IMR-90 (cell line): ENCODE data around the gene HSF2BP. TPM values are rescaled to one million over a fixed set of nuclear protein-coding genes. Genes with fewer than 3 reads are reported as not detected.

Source experiments
- ATAC-seq: fragments of 200-7000 bp; cut with Tn5 transposase; 2 replicates; pipeline ENCODE4 v1.9.1; 2020; ENCODE audit warnings: low read depth, mild to moderate bottlenecking, moderate library complexity
- BruUV-seq: library from RNA; stranded (reverse); fragments of 400-500 nt; replicated peaks from 2 replicates; lab custom pipeline; 2021; lab: Mats Ljungman, UMichigan
- CTCF ChIA-PET: fragments of 300-600 bp; formaldehyde crosslinking; extraction: SDS; loops from one replicate; lab custom pipeline; 2021; ENCODE audit warnings: antibody characterized with exemption; lab: Yijun Ruan, JAX
- POLR2A ChIA-PET: fragments of 300-600 bp; sonication (Branson Sonifier 250); formaldehyde crosslinking; loops from one replicate; lab custom pipeline; 2022; ENCODE audit warnings: antibody characterized with exemption; ENCODE audit not compliant: unreplicated experiment; lab: Charles Lee
- DNase-seq: peaks from one replicate; pipeline ENCODE4 v3.0.0; 2013
- H2AFZ ChIP-seq: replicated peaks from 2 replicates; pipeline ENCODE3; 2013; ENCODE audit warnings: low read length, mild to moderate bottlenecking; ENCODE audit not compliant: poor library complexity
- H2AK5ac ChIP-seq: 2 replicates; pipeline ENCODE4 v1.6.1; 2013; ENCODE audit warnings: low read depth, low read length, inconsistent platforms
- H2AK9ac ChIP-seq: replicated peaks from 2 replicates; pipeline ENCODE3; 2013; ENCODE audit warnings: mild to moderate bottlenecking, low read depth, low read length, moderate library complexity; ENCODE audit not compliant: poor library complexity
- H2BK120ac ChIP-seq: 2 replicates; pipeline ENCODE4 v1.6.1; 2013; ENCODE audit warnings: low read depth, low read length, inconsistent platforms
- H2BK15ac ChIP-seq: 3 replicates; pipeline ENCODE4 v1.6.1; 2013; ENCODE audit warnings: low read depth, low read length, inconsistent platforms
- H2BK20ac ChIP-seq: 2 replicates; pipeline ENCODE4 v1.6.1; 2013; ENCODE audit warnings: low read depth, mild to moderate bottlenecking, inconsistent platforms, low read length, moderate library complexity
- H2BK5ac ChIP-seq: 2 replicates; pipeline ENCODE4 v1.6.1; 2013; ENCODE audit warnings: mild to moderate bottlenecking, low read depth, low read length, inconsistent platforms; ENCODE audit not compliant: poor library complexity, severe bottlenecking
- H3K14ac ChIP-seq: replicated peaks from 2 replicates; pipeline ENCODE4 v1.6.1; 2013; ENCODE audit warnings: low read depth, low read length, inconsistent platforms
- H3K18ac ChIP-seq: 2 replicates; pipeline ENCODE4 v1.6.1; 2013; ENCODE audit warnings: low read depth, low read length, control low read depth
- H3K23ac ChIP-seq: 2 replicates; pipeline ENCODE4 v1.6.1; 2013; ENCODE audit warnings: low read depth, low read length, inconsistent platforms
- H3K27ac ChIP-seq: 2 replicates; pipeline ENCODE4 v1.5.1; 2013; ENCODE audit warnings: mild to moderate bottlenecking, control low read depth, low read length; ENCODE audit not compliant: insufficient read depth
- H3K27me3 ChIP-seq: 2 replicates; pipeline ENCODE4 v1.6.1; 2013; ENCODE audit warnings: low read length; ENCODE audit not compliant: control insufficient read depth, insufficient read depth
- H3K36me3 ChIP-seq: 2 replicates; pipeline ENCODE4 v1.6.1; 2013; ENCODE audit warnings: low read length, mixed read lengths; ENCODE audit not compliant: control insufficient read depth, insufficient read depth
- H3K4ac ChIP-seq: 2 replicates; pipeline ENCODE4 v1.6.1; 2013; ENCODE audit warnings: low read depth, low read length, inconsistent platforms
- H3K4me1 ChIP-seq: 2 replicates; pipeline ENCODE4 v1.6.1; 2013; ENCODE audit warnings: low read length, mixed read lengths; ENCODE audit not compliant: control insufficient read depth, insufficient read depth
- H3K4me2 ChIP-seq: 2 replicates; pipeline ENCODE4 v1.6.1; 2013; ENCODE audit warnings: low read depth, mild to moderate bottlenecking, control low read depth, low read length, moderate library complexity
- H3K4me3 ChIP-seq: 2 replicates; pipeline ENCODE4 v1.5.1; 2013; ENCODE audit warnings: low read depth, mild to moderate bottlenecking, control low read depth, low read length, moderate library complexity; ENCODE audit not compliant: insufficient read depth
- H3K56ac ChIP-seq: 2 replicates; pipeline ENCODE4 v1.6.1; 2013; ENCODE audit warnings: low read length, inconsistent platforms; ENCODE audit not compliant: insufficient read depth; ENCODE audit errors: extremely low read depth
- H3K79me1 ChIP-seq, 2 experiments: 2 replicates each; pipeline ENCODE4 v1.6.1; 2013; ENCODE audit warnings: low read length in 2 of 2, inconsistent platforms in 1 of 2, low read depth in 1 of 2
- H3K9ac ChIP-seq: 2 replicates; pipeline ENCODE4 v1.6.1; 2013; ENCODE audit warnings: low read depth, low read length, control low read depth
- H3K9me1 ChIP-seq: 2 replicates; pipeline ENCODE4 v1.6.1; 2013; ENCODE audit warnings: low read length, inconsistent platforms; ENCODE audit not compliant: insufficient read depth
- H3K9me3 ChIP-seq: 2 replicates; pipeline ENCODE4 v1.6.1; 2013; ENCODE audit warnings: low read length; ENCODE audit not compliant: control insufficient read depth, insufficient read depth
- H4K20me1 ChIP-seq: 2 replicates; pipeline ENCODE4 v1.6.1; 2013; ENCODE audit warnings: low read length, inconsistent platforms; ENCODE audit not compliant: insufficient read depth
- H4K5ac ChIP-seq: 2 replicates; pipeline ENCODE4 v1.6.1; 2013; ENCODE audit warnings: mild to moderate bottlenecking, low read depth, low read length, control low read depth
- H4K8ac ChIP-seq, 2 experiments: 2 replicates each; pipeline ENCODE4 v1.6.1; 2013; ENCODE audit warnings: low read depth in 2 of 2, low read length in 2 of 2, control low read depth in 1 of 2, inconsistent platforms in 1 of 2
- H4K91ac ChIP-seq: 2 replicates; pipeline ENCODE4 v1.6.1; 2013; ENCODE audit warnings: low read depth, low read length, inconsistent platforms; ENCODE audit not compliant: insufficient read depth
- BHLHE40 ChIP-seq: fragments of 150-350 bp; IDR thresholded peaks from 2 replicates; pipeline ENCODE4 v1.6.1; 2016; ENCODE audit warnings: mild to moderate bottlenecking, low read depth, low read length
- CHD1 ChIP-seq: IDR thresholded peaks from 2 replicates; pipeline ENCODE4 v1.6.1; 2012; ENCODE audit warnings: low read depth, low read length, improper control_type of control experiment
- CTCF ChIP-seq: conservative IDR thresholded peaks from 2 replicates; pipeline ENCODE4 v1.5.1; 2012; ENCODE audit warnings: mild to moderate bottlenecking, low read depth, low read length, improper control_type of control experiment
- FOS ChIP-seq: fragments of 150-350 bp; IDR thresholded peaks from 2 replicates; pipeline ENCODE4 v1.6.1; 2016; ENCODE audit warnings: low read depth, low read length
- MAFK ChIP-seq: IDR thresholded peaks from 2 replicates; pipeline ENCODE4 v1.6.1; 2012; ENCODE audit warnings: low read depth, low read length, improper control_type of control experiment
- NFE2L2 ChIP-seq: fragments of 150-350 bp; IDR thresholded peaks from 2 replicates; pipeline ENCODE4 v1.6.1; 2016; ENCODE audit warnings: low read depth, mild to moderate bottlenecking, low read length
- RAD21 ChIP-seq: IDR thresholded peaks from 2 replicates; pipeline ENCODE4 v1.6.1; 2012; ENCODE audit warnings: low read length, improper control_type of control experiment
- RCOR1 ChIP-seq: IDR thresholded peaks from 2 replicates; pipeline ENCODE4 v1.6.1; 2012; ENCODE audit warnings: mild to moderate bottlenecking, low read length, improper control_type of control experiment; ENCODE audit not compliant: insufficient replicate concordance
- WGBS, 2 experiments: methylation state at CpG; one replicate each; pipeline versions ENCODE4 v1.1.5 to v1.1.7; 2013; ENCODE audit warnings: missing lambda C conversion rate in 2 of 2; ENCODE audit not compliant: insufficient read length in 1 of 2; ENCODE audit errors: extremely low coverage in 2 of 2; 5-methylcytosine and 5-hydroxymethylcytosine counted together
- dilution Hi-C: fragments of 300-500 bp; cut with HindIII; formaldehyde crosslinking; loops from one replicate; pipeline ENCODE4 v1.14.3; 2018; ENCODE audit warnings: low sequenced_read_pairs; ENCODE audit not compliant: unreplicated experiment
- in situ Hi-C: fragments of 300-500 bp; cut with MboI; formaldehyde crosslinking; loops from 3 replicates; pipeline ENCODE4 v1.14.3; 2019; ENCODE audit warnings: low sequenced_read_pairs, inconsistent platforms, mixed read lengths
- intact Hi-C: fragments of 100-400 bp; cut with micrococcal nuclease; formaldehyde crosslinking; loops from 2 replicates; pipeline ENCODE4 v1.10.0; 2022
- polyA plus RNA-seq, 3 experiments: library from polyadenylated mRNA; depleted of rRNA; stranded (reverse); fragments of >200 nt; gene quantifications; 2 replicates each; pipeline ENCODE4 v1.2.3, GENCODE V29; 2012; ENCODE audit warnings: low replicate concordance in 1 of 3
- total RNA-seq: library from RNA; depleted of rRNA; stranded (reverse); fragments of >200 nt; gene quantifications from 2 replicates; pipeline ENCODE4 v1.2.3, GENCODE V29; 2012
- TF ChIP-seq, protein P1 (sequence below): fragments of 150-350 bp; IDR thresholded peaks from 2 replicates; pipeline ENCODE4 v1.6.1; 2016; ENCODE audit warnings: low read depth, mild to moderate bottlenecking, low read length, moderate library complexity, borderline replicate concordance
- TF ChIP-seq, protein P2 (sequence below): fragments of 150-350 bp; IDR thresholded peaks from 2 replicates; pipeline ENCODE4 v1.6.1; 2017; ENCODE audit warnings: mild to moderate bottlenecking, antibody characterized with exemption, low read length, low read depth

The HSF2BP gene
- total and polyA plus RNA-seq, 2 of the 4 experiments (the other 2 are of a cell fraction), result 0.87 to 0.90 TPM

DNA sequence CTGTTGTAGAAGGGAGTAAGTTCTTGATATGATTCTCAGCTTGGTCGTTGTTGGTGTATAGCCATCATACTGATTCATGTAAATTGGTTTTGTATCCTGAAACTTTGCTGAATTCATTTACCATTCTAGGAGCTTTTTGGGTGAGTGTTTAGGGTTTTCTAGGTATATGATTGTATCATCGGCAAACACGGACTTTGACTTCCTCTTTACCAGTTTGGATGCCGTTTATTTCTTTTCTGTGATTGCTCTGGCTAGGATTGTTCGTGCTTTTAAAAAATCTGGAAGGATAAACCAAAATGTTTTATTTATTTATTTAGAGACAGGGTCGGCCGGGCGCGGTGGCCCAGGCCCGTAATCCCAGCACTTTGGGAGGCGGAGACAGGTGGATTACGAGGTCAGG is 20.7 kb upstream of the HSF2BP start:
- no peak overlapping the region for H3K4me2 ChIP-seq
- H2AK9ac ChIP-seq, result no peak overlapping the region
- no peak for TF ChIP-seq RCOR1
- TF ChIP-seq BHLHE40, result no peak
- TF ChIP-seq, protein P1, sequence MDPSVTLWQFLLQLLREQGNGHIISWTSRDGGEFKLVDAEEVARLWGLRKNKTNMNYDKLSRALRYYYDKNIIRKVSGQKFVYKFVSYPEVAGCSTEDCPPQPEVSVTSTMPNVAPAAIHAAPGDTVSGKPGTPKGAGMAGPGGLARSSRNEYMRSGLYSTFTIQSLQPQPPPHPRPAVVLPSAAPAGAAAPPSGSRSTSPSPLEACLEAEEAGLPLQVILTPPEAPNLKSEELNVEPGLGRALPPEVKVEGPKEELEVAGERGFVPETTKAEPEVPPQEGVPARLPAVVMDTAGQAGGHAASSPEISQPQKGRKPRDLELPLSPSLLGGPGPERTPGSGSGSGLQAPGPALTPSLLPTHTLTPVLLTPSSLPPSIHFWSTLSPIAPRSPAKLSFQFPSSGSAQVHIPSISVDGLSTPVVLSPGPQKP, result no peak
- no peak for TF ChIP-seq FOS
- no peak for TF ChIP-seq CTCF
- TF ChIP-seq RAD21, result no peak
- no peak for TF ChIP-seq MAFK
- TF ChIP-seq NFE2L2, result no peak
- TF ChIP-seq, protein P2, sequence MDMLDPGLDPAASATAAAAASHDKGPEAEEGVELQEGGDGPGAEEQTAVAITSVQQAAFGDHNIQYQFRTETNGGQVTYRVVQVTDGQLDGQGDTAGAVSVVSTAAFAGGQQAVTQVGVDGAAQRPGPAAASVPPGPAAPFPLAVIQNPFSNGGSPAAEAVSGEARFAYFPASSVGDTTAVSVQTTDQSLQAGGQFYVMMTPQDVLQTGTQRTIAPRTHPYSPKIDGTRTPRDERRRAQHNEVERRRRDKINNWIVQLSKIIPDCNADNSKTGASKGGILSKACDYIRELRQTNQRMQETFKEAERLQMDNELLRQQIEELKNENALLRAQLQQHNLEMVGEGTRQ, result no peak
- no peak for TF ChIP-seq CHD1
- no peak overlapping the region for H2BK20ac ChIP-seq
- no peak overlapping the region for H4K91ac ChIP-seq
- peaks cover 35% of the 10 kb centered on the region for H3K36me3 ChIP-seq
- H3K4ac ChIP-seq, result no peak overlapping the region
- no peaks in the 10 kb centered on the region for H3K9me3 ChIP-seq
- no peak for DNase-seq
- no peak overlapping the region for H3K4me3 ChIP-seq
- no peak overlapping the region for H3K18ac ChIP-seq
- no peak overlapping the region for H2AK5ac ChIP-seq
- ChIA-PET CTCF (no interaction called here), POLR2A (no interaction called here)
- H3K14ac ChIP-seq, result no peak overlapping the region
- no peak overlapping the region for H2AFZ ChIP-seq
- H2BK5ac ChIP-seq, result no peak overlapping the region
- no peak overlapping the region for H3K23ac ChIP-seq
- no peak overlapping the region for H2BK120ac ChIP-seq
- no TSS peak for BruUV-seq
- in situ Hi-C loops, result no loop called here
- H2BK15ac ChIP-seq, result no peak overlapping the region
- peaks cover 6 to 20% of the 10 kb centered on the region in 2 experiments; a peak in 3 of 4 replicates for H3K79me1 ChIP-seq
- H3K27ac ChIP-seq, result no peak overlapping the region
- dilution Hi-C loops, result no loop called here
- H3K56ac ChIP-seq, result no peak overlapping the region
- no peaks in the 10 kb centered on the region for H4K20me1 ChIP-seq
- H3K4me1 ChIP-seq, result no peaks in the 10 kb centered on the region
- no peak overlapping the region for H3K9ac ChIP-seq
- ATAC-seq, result no peak
- no CpG with 5 or more reads among the region's 12 CpGs for WGBS, 2 experiments
- H3K9me1 ChIP-seq, result peaks cover 3% of the 10 kb centered on the region; the same call in 1 of the 2 replicates
- intact Hi-C loops, result no loop called here
- H4K5ac ChIP-seq, result no peak overlapping the region
- H3K27me3 ChIP-seq, result no peaks in the 10 kb centered on the region
- no peak overlapping the region for H4K8ac ChIP-seq
